GM12874 (cell line): ENCODE measurements around the gene TMTC2.

ENCODE experiments used
- CTCF ChIP-seq: IDR thresholded peaks from 2 replicates; pipeline ENCODE4 v1.5.1; 2011; ENCODE audit warnings: low read depth, mild to moderate bottlenecking, control low read depth, low read length, moderate library complexity; ENCODE audit not compliant: insufficient read depth

The TMTC2 gene

GRCh38 chr12:83106873-83107272 lies 420.2 kb downstream of the TMTC2 start:
- TF ChIP-seq CTCF, result no peak

GRCh38 chr12:83110424-83110823 lies 423.7 kb downstream of the TMTC2 start:
- no peak for TF ChIP-seq CTCF

DNA sequence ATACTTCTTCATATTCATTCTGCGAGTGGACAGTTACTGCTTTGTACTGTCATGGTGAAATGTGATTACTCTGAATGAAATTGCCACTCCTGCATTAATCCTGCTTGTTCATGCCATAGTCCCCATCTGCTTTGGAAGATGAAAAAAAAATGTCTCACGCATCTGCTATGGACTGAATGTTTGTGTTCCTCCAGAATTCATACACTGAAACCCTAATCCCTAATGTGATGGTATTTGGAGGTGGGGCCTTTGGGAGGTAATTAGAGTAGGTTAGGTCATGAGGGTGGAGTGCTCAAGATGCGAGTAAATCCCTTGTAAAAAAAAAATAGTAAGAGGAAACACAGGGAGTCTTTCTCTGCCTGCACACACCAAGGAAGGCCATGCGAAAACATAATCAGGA lies 427.2 kb downstream of the TMTC2 start:
- no peak for TF ChIP-seq CTCF

DNA sequence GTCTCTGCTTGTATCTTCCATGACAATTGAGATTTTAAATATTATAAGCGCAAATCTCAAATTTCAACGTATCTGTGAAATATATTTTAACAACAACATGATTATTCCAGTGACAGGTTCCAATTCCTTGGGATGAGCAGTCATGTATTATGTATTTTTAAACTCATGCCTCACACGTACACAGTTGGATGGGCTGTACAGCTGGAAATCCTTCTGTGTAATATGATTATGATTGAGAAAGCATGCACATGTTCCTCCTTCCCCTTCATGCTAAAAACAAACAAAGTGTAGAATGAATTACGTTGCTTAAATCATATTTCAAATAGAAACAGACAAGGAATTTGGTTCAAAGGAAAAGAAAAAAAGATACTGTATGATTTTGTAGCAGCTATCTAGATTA lies 428.3 kb downstream of the TMTC2 start:
- no peak for TF ChIP-seq CTCF

- TF ChIP-seq CTCF, result no peak
Measured at GRCh38 chr12:83121897-83122622, 435.4 kb downstream of the TMTC2 start.

DNA sequence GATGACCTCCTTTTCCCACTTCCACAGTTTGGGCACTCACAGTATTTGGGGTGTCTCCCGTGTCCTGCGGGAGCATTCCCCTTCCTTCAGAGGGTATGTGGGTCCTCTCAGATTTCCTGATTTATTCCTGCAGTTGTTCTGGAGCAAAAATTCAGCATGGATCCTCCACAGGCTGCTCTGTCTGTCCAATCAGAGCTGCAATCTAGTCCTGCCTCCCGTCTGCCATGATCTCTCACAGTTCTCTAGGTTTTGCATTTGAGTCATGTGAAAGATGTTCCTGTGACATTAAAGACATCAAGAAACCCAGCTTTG lies 435.9 kb downstream of the TMTC2 start:
- no peak for TF ChIP-seq CTCF

DNA sequence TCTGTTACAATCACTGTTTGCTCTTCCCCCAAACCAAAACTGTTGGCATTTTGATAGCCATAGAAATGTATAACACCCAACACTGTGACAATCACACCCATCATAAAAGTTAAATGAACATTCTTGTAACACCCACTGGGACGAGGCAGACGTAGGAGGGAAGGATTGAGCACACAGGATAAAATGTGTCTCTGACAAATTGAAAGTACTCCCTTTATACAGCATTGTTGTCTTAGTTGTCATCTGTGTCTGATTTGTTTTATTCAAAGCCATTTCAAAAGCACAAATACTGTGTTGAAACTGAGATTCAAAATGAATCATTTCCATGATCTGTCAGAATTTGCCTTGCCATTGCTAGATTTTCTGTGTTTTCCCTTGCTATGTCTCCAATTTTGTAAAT lies 436.3 kb downstream of the TMTC2 start:
- TF ChIP-seq CTCF, result no peak

DNA sequence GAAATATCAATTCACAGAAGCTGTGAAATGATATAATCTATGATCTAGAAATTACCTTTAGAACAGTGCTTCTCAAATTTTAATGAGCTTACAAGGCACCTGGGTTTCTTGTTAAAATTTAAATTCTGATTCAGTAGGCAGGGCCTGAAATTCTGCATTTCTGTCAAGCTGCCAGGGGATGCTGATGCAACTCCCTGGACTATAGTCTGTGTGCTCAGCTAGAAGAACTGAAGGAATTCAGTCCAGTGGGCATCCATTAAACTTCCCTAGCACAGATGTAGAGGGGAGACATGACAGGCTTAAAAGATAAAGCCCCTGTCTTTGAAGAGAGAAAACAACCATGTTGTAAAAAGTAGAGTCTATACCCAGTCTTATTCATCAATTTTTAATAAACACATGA lies 441.8 kb downstream of the TMTC2 start:
- TF ChIP-seq CTCF, result no peak
